OCI-LY1 (cell line): Measurements from ENCODE around the gene SWAP70.

Experiments
- H2AFZ ChIP-seq: fragments of 200-600 bp; sonication (generic), shearing (Covaris generic); 2 replicates; pipeline ENCODE4 v1.6.0; 2014; ENCODE audit warnings: antibody characterized with exemption, mild to moderate bottlenecking, low read length
- H3F3A ChIP-seq: fragments of 200-600 bp; sonication (generic), shearing (Covaris generic); 2 replicates; pipeline ENCODE4 v1.6.0; 2014; ENCODE audit warnings: mild to moderate bottlenecking, antibody characterized with exemption, low read length, moderate library complexity; ENCODE audit not compliant: insufficient read depth
- H3K27ac ChIP-seq: fragments of 200-600 bp; sonication (generic); 2 replicates; pipeline ENCODE4 v1.5.1; 2014; ENCODE audit warnings: low read length, mixed run types, mild to moderate bottlenecking, low read depth; ENCODE audit not compliant: poor library complexity, severe bottlenecking
- H3K27me3 ChIP-seq: fragments of 200-600 bp; sonication (generic); 2 replicates; pipeline ENCODE4 v1.6.0; 2014; ENCODE audit warnings: antibody characterized with exemption, mild to moderate bottlenecking, low read length, moderate library complexity; ENCODE audit not compliant: insufficient read depth
- H3K36me3 ChIP-seq: fragments of 200-600 bp; sonication (generic); 2 replicates; pipeline ENCODE4 v1.6.1; 2014; ENCODE audit warnings: mild to moderate bottlenecking, antibody characterized with exemption, low read length, moderate library complexity, mixed read lengths; ENCODE audit not compliant: insufficient read depth
- H3K4me1 ChIP-seq: fragments of 200-600 bp; sonication (generic); 2 replicates; pipeline ENCODE4 v1.5.1; 2014; ENCODE audit warnings: mild to moderate bottlenecking, low read length, moderate library complexity; ENCODE audit not compliant: insufficient read depth, severe bottlenecking
- H3K4me2 ChIP-seq: fragments of 200-600 bp; sonication (generic), shearing (Covaris generic); 2 replicates; pipeline ENCODE4 v1.6.1; 2014; ENCODE audit warnings: low read length
- H3K4me3 ChIP-seq: fragments of 200-600 bp; sonication (generic); 2 replicates; pipeline ENCODE4 v1.5.1; 2014; ENCODE audit warnings: low read length, low read depth, mild to moderate bottlenecking, mixed read lengths; ENCODE audit not compliant: poor library complexity, severe bottlenecking
- H3K79me2 ChIP-seq: fragments of 200-600 bp; shearing (Covaris generic); 2 replicates; pipeline ENCODE4 v1.6.1; 2016; ENCODE audit warnings: mixed run types, low read length, mixed read lengths; ENCODE audit not compliant: insufficient read depth
- H3K9ac ChIP-seq: fragments of 200-600 bp; sonication (generic), shearing (Covaris generic); 2 replicates; pipeline ENCODE4 v1.6.1; 2014; ENCODE audit warnings: mild to moderate bottlenecking, low read length, mixed read lengths
- H3K9me2 ChIP-seq: fragments of 200-600 bp; sonication (generic), shearing (Covaris generic); 2 replicates; pipeline ENCODE4 v1.6.1; 2014; ENCODE audit warnings: low read depth, mild to moderate bottlenecking, low read length, mixed read lengths
- H3K9me3 ChIP-seq: fragments of 200-600 bp; shearing (Covaris generic); 2 replicates; pipeline ENCODE4 v1.6.1; 2014; ENCODE audit warnings: low read length, mixed read lengths
- H4K20me1 ChIP-seq: fragments of 200-600 bp; sonication (generic), shearing (Covaris generic); 2 replicates; pipeline ENCODE4 v1.6.0; 2016; ENCODE audit warnings: mild to moderate bottlenecking, low read length; ENCODE audit not compliant: insufficient read depth
- EZH2 ChIP-seq: fragments of 200-600 bp; sonication (generic), shearing (Covaris generic); IDR thresholded peaks from 2 replicates; pipeline ENCODE4 v1.8.0; 2017; ENCODE audit warnings: borderline replicate concordance, mixed run types, mild to moderate bottlenecking, antibody characterized with exemption, low read length, moderate library complexity, mixed read lengths
- TF ChIP-seq, protein P1 (sequence below): fragments of 200-600 bp; sonication (generic), shearing (Covaris generic); IDR thresholded peaks from 2 replicates; pipeline ENCODE4 v1.5.1; 2017; ENCODE audit warnings: mild to moderate bottlenecking, antibody characterized with exemption, low read length, moderate library complexity, mixed read lengths

Gene SWAP70

DNA sequence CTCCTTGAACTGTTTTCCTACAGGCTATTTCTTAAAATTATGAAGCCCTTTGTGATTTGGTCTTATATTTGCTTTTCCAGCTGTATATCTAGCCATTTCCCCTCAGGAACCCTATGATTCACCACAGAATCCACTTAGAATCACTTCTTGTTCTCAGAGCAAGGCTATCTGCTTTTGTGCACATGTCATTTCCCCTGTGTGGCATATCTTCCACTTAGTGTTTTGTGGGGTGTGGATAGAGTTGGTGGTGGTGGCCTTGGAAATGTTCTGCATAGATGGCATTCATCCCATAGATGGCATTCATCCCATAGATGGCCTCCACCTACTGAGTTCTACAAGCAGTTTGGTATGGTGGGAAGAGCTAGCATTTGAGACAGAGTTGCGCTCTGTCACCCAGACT, 44.7 kb downstream of the SWAP70 start:
- Histone ChIP-seq H3K27me3 (no peaks in the 10 kb centered on the region), H3K4me1 (peaks cover 37% of the 10 kb centered on the region), H3K4me2 (no peak overlapping the region), H2AFZ (no peak overlapping the region), H4K20me1 (0 out of 2 replicates have a peak, but pooled peaks cover 2% of the 10 kb centered on the region), H3K36me3 (peaks cover 65% of the 10 kb centered on the region), H3K9me2 (no peaks in the 10 kb centered on the region), H3K27ac (peak overlapping the region; percentile 7), H3K9ac (no peak overlapping the region), H3K4me3 (no peak overlapping the region), H3K9me3 (peaks cover 4% of the 10 kb centered on the region; the same call in 1 of the 2 replicates), H3K79me2 (peaks cover 88% of the 10 kb centered on the region), H3F3A (0 out of 2 replicates have a peak, but pooled peaks cover 4% of the 10 kb centered on the region)
- TF ChIP-seq EZH2: no peak
- TF ChIP-seq, protein P1, sequence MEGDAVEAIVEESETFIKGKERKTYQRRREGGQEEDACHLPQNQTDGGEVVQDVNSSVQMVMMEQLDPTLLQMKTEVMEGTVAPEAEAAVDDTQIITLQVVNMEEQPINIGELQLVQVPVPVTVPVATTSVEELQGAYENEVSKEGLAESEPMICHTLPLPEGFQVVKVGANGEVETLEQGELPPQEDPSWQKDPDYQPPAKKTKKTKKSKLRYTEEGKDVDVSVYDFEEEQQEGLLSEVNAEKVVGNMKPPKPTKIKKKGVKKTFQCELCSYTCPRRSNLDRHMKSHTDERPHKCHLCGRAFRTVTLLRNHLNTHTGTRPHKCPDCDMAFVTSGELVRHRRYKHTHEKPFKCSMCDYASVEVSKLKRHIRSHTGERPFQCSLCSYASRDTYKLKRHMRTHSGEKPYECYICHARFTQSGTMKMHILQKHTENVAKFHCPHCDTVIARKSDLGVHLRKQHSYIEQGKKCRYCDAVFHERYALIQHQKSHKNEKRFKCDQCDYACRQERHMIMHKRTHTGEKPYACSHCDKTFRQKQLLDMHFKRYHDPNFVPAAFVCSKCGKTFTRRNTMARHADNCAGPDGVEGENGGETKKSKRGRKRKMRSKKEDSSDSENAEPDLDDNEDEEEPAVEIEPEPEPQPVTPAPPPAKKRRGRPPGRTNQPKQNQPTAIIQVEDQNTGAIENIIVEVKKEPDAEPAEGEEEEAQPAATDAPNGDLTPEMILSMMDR: no peak

DNA sequence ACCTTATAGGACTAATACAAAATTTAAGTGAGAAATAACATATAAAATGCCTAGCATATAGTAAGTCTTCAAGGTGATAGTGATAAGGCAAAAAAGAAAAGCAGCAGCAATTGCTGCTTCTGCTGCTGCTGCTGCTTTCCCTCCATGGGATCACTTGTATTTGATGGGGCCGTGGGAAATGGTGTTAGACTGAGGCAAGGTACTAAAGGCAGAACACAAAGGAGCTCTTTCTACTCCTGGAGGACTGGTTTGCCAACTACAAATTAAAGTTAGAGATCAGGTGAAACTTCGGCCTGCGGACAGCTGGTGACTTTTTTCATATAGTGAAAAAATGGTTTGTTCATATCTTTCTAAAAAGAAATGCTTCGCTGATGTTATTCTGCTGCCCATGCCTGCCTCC, 46.3 kb downstream of the SWAP70 start:
- H3K36me3 ChIP-seq: peaks cover 68% of the 10 kb centered on the region
- H3K4me2 ChIP-seq: no peak overlapping the region
- peaks cover 3% of the 10 kb centered on the region; the same call in 1 of the 2 replicates for H3F3A ChIP-seq
- H3K79me2 ChIP-seq: peaks cover 85% of the 10 kb centered on the region
- H3K9ac ChIP-seq: 0 out of 2 replicates have a peak overlapping the region, but pooled peaks have one; percentile 16
- no peaks in the 10 kb centered on the region for H3K27me3 ChIP-seq
- no peaks in the 10 kb centered on the region for H3K9me2 ChIP-seq
- H3K9me3 ChIP-seq: peaks cover 10% of the 10 kb centered on the region
- no peak overlapping the region for H2AFZ ChIP-seq
- H3K27ac ChIP-seq: peak overlapping the region; percentile 41
- no peak overlapping the region for H3K4me3 ChIP-seq
- 0 out of 2 replicates have a peak, but pooled peaks cover 2% of the 10 kb centered on the region for H4K20me1 ChIP-seq
- H3K4me1 ChIP-seq: peaks cover 35% of the 10 kb centered on the region
- TF ChIP-seq, protein P1: no peak
- TF ChIP-seq EZH2: no peak

DNA sequence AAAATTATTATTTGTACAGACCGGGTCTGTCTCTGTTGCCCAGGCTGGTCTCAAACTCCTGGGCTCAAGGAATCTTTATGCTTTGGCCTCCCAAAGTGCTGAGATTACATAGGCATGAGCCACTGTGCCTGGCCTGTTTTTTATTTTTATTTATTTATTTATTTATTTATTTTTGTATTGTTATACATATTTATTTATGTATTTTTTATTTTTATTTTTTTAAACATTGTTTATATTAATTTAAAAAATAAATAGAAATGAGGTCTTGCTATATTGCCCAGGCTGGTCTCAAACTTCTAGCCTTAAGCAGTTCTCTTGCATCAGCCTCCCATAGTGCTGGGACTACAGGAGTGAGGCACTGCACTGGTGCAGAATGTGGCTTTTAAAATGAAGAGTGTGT, 47.0 kb downstream of the SWAP70 start:
- TF ChIP-seq, protein P1: no peak
- TF ChIP-seq EZH2: no peak
- Histone ChIP-seq H2AFZ (no peak overlapping the region), H3K9me2 (no peaks in the 10 kb centered on the region), H3K4me3 (no peak overlapping the region), H3K36me3 (peaks cover 74% of the 10 kb centered on the region), H3K9ac (no peak overlapping the region), H3K27ac (peak overlapping the region; percentile 41), H4K20me1 (0 out of 2 replicates have a peak, but pooled peaks cover 2% of the 10 kb centered on the region), H3K79me2 (peaks cover 85% of the 10 kb centered on the region), H3K9me3 (peaks cover 12% of the 10 kb centered on the region), H3F3A (peaks cover 3% of the 10 kb centered on the region; the same call in 1 of the 2 replicates), H3K4me1 (peaks cover 38% of the 10 kb centered on the region), H3K4me2 (no peak overlapping the region), H3K27me3 (no peaks in the 10 kb centered on the region)
